Aorta (tissue), 5 donors: Measurements from ENCODE around the gene AKT3. TPM values are rescaled to one million over a fixed set of nuclear protein-coding genes. Genes with fewer than 3 reads are reported as not detected.

Source experiments
- ATAC-seq: fragments of 200-7000 bp; cut with Tn5 transposase; one replicate; pipeline ENCODE4 v1.9.1; 2022; ENCODE audit warnings: moderate library complexity; ENCODE audit not compliant: low FRiP score
- DNase-seq, 2 donors: peaks; one replicate each; pipeline ENCODE4 v3.0.0-alpha.2; 2020
- H3K27ac ChIP-seq, 2 donors: one replicate each; pipeline ENCODE4 v1.5.1; 2013; ENCODE audit warnings: low read length in 2 of 2, mild to moderate bottlenecking in 2 of 2, moderate library complexity in 2 of 2, control low read depth in 1 of 2, inconsistent platforms in 1 of 2, low read depth in 1 of 2
- H3K27me3 ChIP-seq, 2 donors: one replicate each; pipeline ENCODE4 v1.6.1; 2013; ENCODE audit warnings: control low read depth in 1 of 2, low read length in 1 of 2, mild to moderate bottlenecking in 1 of 2, moderate library complexity in 1 of 2; ENCODE audit not compliant: insufficient read depth in 2 of 2, control insufficient read depth in 1 of 2
- H3K36me3 ChIP-seq, 2 donors: one replicate each; pipeline ENCODE4 v1.6.1; 2013; ENCODE audit warnings: control low read depth in 1 of 2, low read length in 1 of 2, mild to moderate bottlenecking in 1 of 2; ENCODE audit not compliant: insufficient read depth in 2 of 2, control insufficient read depth in 1 of 2
- H3K4me1 ChIP-seq, 2 donors: one replicate each; pipeline ENCODE4 v1.6.1; 2013; ENCODE audit warnings: low read length in 2 of 2, control low read depth in 1 of 2, mild to moderate bottlenecking in 1 of 2, moderate library complexity in 1 of 2; ENCODE audit not compliant: insufficient read depth in 2 of 2, control insufficient read depth in 1 of 2
- H3K4me3 ChIP-seq, 2 donors: one replicate each; pipeline ENCODE4 v1.5.1; 2013; ENCODE audit warnings: low read length in 2 of 2, control low read depth in 1 of 2, mild to moderate bottlenecking in 1 of 2
- H3K9me3 ChIP-seq: one replicate; pipeline ENCODE4 v1.6.1; 2013; ENCODE audit warnings: mild to moderate bottlenecking, low read length; ENCODE audit not compliant: control insufficient read depth
- WGBS, 2 donors: extraction: QIAGEN DNeasy Blood & Tissue Kit; methylation state at CpG; one replicate each; pipeline ENCODE4 v1.1.7; 2013; 5-methylcytosine and 5-hydroxymethylcytosine counted together
- intact Hi-C, 2 donors: fragments of 100-400 bp; cut with DNase I; formaldehyde crosslinking; loops; one replicate each; pipeline versions ENCODE4 v1.14.2 to v1.15.0; 2022
- polyA plus RNA-seq, 2 donors: library from polyadenylated mRNA; stranded (reverse); fragments of 200-250 nt; gene quantifications; one replicate each; pipeline ENCODE4 v1.2.3, GENCODE V29; 2013
- total RNA-seq, 2 donors: library from RNA; stranded (reverse); fragmentation: NEBNext Ultra II Directional; extraction: Animal tissue kit (Norgen Biotek cat#: 25700); gene quantifications; one replicate each; pipeline ENCODE4 v1.2.1, GENCODE V29; 2021
- donor health status: healthy with polysubstance abuse.
- donor health status: Bipolar disorder and iron deficiency.
- donor health status: DM: no; HTN: no; CAD: no.
- donor health status: DM: no; HTN: no; CAD: no.
- donor health status: DM: yes; HTN: yes; CAD: no.

Gene AKT3
- total and polyA plus RNA-seq, 4 donors: 18.6 to 177 (median 104) TPM

GRCh38 chr1:243719476-243719875 is 130.6 kb downstream of the AKT3 start:
- 92 to 97% methylated on average over 2 of the region's 2 CpGs for WGBS, 2 donors
- Histone ChIP-seq H3K9me3 (no peaks in the 10 kb centered on the region), H3K27ac (no peak overlapping the region), H3K36me3 (no peaks in the 10 kb centered on the region), H3K27me3 (no peaks in the 10 kb centered on the region), H3K4me1 (peaks cover 4 to 8% of the 10 kb centered on the region in 2 donors), H3K4me3 (no peak overlapping the region)
- DNase-seq (no peak), ATAC-seq (no peak)
- intact Hi-C loops: no loop called here

- no peaks in the 10 kb centered on the region for H3K9me3 ChIP-seq
- DNase-seq (no peak), ATAC-seq (no peak)
- H3K27ac ChIP-seq: no peak overlapping the region
- WGBS, 2 donors: 23 to 30% methylated on average over 1 of the region's 1 CpG
- no peaks in the 10 kb centered on the region for H3K36me3 ChIP-seq
- no peaks in the 10 kb centered on the region for H3K27me3 ChIP-seq
- no peak overlapping the region for H3K4me3 ChIP-seq
- intact Hi-C loops: no loop called here
- H3K4me1 ChIP-seq: peaks cover 4 to 8% of the 10 kb centered on the region in 2 donors
Measured at GRCh38 chr1:243718893-243719292, 131.2 kb downstream of the AKT3 start.

- ATAC-seq (no peak), DNase-seq (no peak)
- 96 to 99% methylated on average over 2 of the region's 2 CpGs for whole genome bisulfite sequencing, 2 donors
- intact Hi-C loops: no loop called here
- H3K4me3 ChIP-seq: no peak overlapping the region
- no peaks in the 10 kb centered on the region for H3K27me3 ChIP-seq
- H3K4me1 ChIP-seq: peaks cover 7 to 9% of the 10 kb centered on the region in 2 donors
- H3K27ac ChIP-seq: no peak overlapping the region
- no peaks in the 10 kb centered on the region for H3K9me3 ChIP-seq
- no peaks in the 10 kb centered on the region for H3K36me3 ChIP-seq
Measured at GRCh38 chr1:243718022-243718421, 132.0 kb downstream of the AKT3 start.

DNA sequence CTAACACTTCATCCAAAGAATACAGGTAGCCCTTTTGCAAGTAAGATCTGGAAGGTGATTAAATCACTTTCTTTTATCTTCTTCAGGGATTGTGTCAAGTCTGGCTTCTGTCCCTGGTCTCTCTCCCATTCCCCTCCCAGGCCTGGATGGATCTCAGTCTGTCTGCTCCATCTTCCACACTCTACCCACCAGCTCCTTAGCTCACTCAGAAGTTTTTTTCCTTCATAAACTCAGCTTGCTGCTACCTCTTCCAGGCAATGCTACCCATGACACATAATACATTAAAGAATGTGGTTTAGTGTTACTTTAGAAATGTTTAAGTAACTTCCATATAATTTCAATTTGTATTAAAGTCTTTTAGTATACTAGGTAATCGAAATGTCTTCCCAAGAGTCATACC is 133.1 kb downstream of the AKT3 start:
- ATAC-seq (no peak), DNase-seq (no peak)
- Histone ChIP-seq H3K4me3 (no peak overlapping the region), H3K4me1 (peaks cover 7 to 9% of the 10 kb centered on the region in 2 donors), H3K27me3 (no peaks in the 10 kb centered on the region), H3K36me3 (no peaks in the 10 kb centered on the region), H3K27ac (no peak overlapping the region), H3K9me3 (no peaks in the 10 kb centered on the region)
- intact Hi-C loops: no loop called here
- WGBS, 2 donors: 96 to 100% methylated on average over 1 of the region's 1 CpG

DNA sequence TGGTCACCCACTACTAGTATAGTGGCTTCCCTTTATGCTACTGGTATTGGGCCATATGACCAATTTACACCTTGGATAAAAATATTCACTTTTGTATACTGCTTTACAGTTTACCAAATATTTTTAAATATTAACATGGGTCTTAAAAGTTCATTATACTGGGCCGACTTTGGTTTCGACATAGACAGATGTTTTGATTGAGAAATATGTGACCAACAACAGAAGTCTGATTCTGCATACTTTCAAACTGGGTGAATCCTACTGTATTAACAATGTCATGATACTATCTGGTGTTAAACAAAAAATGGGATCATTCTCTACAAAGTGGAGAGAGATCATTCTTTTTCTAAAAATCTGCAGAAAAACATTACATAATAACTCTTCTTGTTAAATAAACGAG is 134.8 kb downstream of the AKT3 start:
- 80 to 84% methylated on average over 3 of the region's 3 CpGs for WGBS, 2 donors
- intact Hi-C loops: no loop called here
- H3K36me3 ChIP-seq: no peaks in the 10 kb centered on the region
- H3K27ac ChIP-seq: no peak overlapping the region
- no peaks in the 10 kb centered on the region for H3K9me3 ChIP-seq
- no peak overlapping the region for H3K4me3 ChIP-seq
- ATAC-seq (no peak), DNase-seq (no peak)
- peaks cover 3 to 6% of the 10 kb centered on the region in 2 donors for H3K4me1 ChIP-seq
- H3K27me3 ChIP-seq: no peaks in the 10 kb centered on the region

GRCh38 chr1:243713470-243714186 is 136.4 kb downstream of the AKT3 start:
- intact Hi-C loops: no loop called here
- H3K27me3 ChIP-seq: no peaks in the 10 kb centered on the region
- no peak overlapping the region for H3K27ac ChIP-seq
- ATAC-seq (no peak), DNase-seq (no peak)
- H3K36me3 ChIP-seq: no peaks in the 10 kb centered on the region
- H3K9me3 ChIP-seq: no peaks in the 10 kb centered on the region
- H3K4me1 ChIP-seq: peaks cover 1 to 3% of the 10 kb centered on the region in 2 donors
- H3K4me3 ChIP-seq: no peak overlapping the region
- 59 to 64% methylated on average over 10 of the region's 10 CpGs for WGBS, 2 donors

DNA sequence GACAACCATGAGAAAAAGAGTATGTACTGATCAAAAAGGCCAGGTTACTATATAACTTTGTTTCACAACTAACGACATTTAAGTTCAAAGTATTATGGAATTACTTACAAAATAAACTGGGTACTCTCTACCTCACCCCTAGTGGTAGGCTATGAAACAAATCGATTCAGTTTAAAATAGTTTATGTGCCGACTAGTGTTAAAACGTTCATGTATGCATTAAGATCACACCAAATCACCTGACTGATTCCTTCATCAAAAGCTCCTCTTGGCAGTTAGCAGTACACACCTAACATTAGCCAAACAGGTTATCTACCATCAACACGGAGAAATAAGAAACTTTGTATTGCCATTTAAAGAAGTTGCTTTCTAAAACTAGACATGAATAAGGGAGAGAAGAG is 137.1 kb downstream of the AKT3 start:
- ATAC-seq (no peak), DNase-seq (no peak)
- WGBS, 2 donors: 71 to 74% methylated on average over 5 of the region's 5 CpGs
- peaks cover 1 to 3% of the 10 kb centered on the region in 2 donors for H3K4me1 ChIP-seq
- intact Hi-C loops: no loop called here
- no peaks in the 10 kb centered on the region for H3K9me3 ChIP-seq
- no peaks in the 10 kb centered on the region for H3K27me3 ChIP-seq
- H3K36me3 ChIP-seq: no peaks in the 10 kb centered on the region
- H3K27ac ChIP-seq: no peak overlapping the region
- H3K4me3 ChIP-seq: no peak overlapping the region

GRCh38 chr1:243712242-243712641 is 137.8 kb downstream of the AKT3 start:
- H3K36me3 ChIP-seq: no peaks in the 10 kb centered on the region
- H3K4me3 ChIP-seq: no peak overlapping the region
- no peaks in the 10 kb centered on the region for H3K27me3 ChIP-seq
- no peaks in the 10 kb centered on the region for H3K9me3 ChIP-seq
- WGBS, 2 donors: 81 to 85% methylated on average over 5 of the region's 5 CpGs
- intact Hi-C loops: no loop called here
- peaks cover 1 to 3% of the 10 kb centered on the region in 2 donors for H3K4me1 ChIP-seq
- no peak overlapping the region for H3K27ac ChIP-seq
- ATAC-seq (no peak), DNase-seq (no peak)

GRCh38 chr1:243710467-243710866 is 139.6 kb downstream of the AKT3 start:
- no peaks in the 10 kb centered on the region for H3K36me3 ChIP-seq
- intact Hi-C loops: no loop called here
- H3K27ac ChIP-seq: no peak overlapping the region
- no peaks in the 10 kb centered on the region for H3K9me3 ChIP-seq
- DNase-seq (no peak), ATAC-seq (no peak)
- H3K4me1 ChIP-seq: peaks cover 1 to 3% of the 10 kb centered on the region in 2 donors
- 71 to 78% methylated on average over 4 of the region's 4 CpGs for WGBS, 2 donors
- H3K4me3 ChIP-seq: no peak overlapping the region
- H3K27me3 ChIP-seq: no peaks in the 10 kb centered on the region
